ENCODE data around the gene BCAR3.

Gene BCAR3

GRCh38 chr1:93588955-93589354 is 92.7 kb downstream of the BCAR3 start:
- TF ChIP-seq CTCF (IDR thresholded peaks at IDR 0.05) = no peak
- H3K4me3 ChIP-seq (ENCODE audit: low read depth in 1 of 2, low read length in 1 of 2) = no peak overlapping the region
- H3K9me3 ChIP-seq = no peaks in the 10 kb centered on the region
- no peaks in the 10 kb centered on the region for H3K27me3 ChIP-seq
- peaks cover 6 to 12% of the 10 kb centered on the region in 2 experiments for H3K4me1 ChIP-seq (ENCODE audit: control insufficient read depth in 1 of 2, insufficient read depth in 1 of 2, low read depth in 1 of 2, low read length in 1 of 2)
- H3K27ac ChIP-seq = no peak overlapping the region
- H3K36me3 ChIP-seq = no peaks in the 10 kb centered on the region

GRCh38 chr1:93588206-93588605 is 93.4 kb downstream of the BCAR3 start:
- no peak overlapping the region for H3K27ac ChIP-seq
- H3K27me3 ChIP-seq = no peaks in the 10 kb centered on the region
- H3K4me1 ChIP-seq (ENCODE audit: control insufficient read depth in 1 of 2, insufficient read depth in 1 of 2, low read depth in 1 of 2, low read length in 1 of 2) = peaks cover 6 to 12% of the 10 kb centered on the region in 2 experiments
- H3K9me3 ChIP-seq = no peaks in the 10 kb centered on the region
- no peaks in the 10 kb centered on the region for H3K36me3 ChIP-seq
- H3K4me3 ChIP-seq (ENCODE audit: low read depth in 1 of 2, low read length in 1 of 2) = no peak overlapping the region
- TF ChIP-seq CTCF (IDR thresholded peaks at IDR 0.05) = no peak

- H3K27ac ChIP-seq = no peak overlapping the region
- peaks cover 6 to 12% of the 10 kb centered on the region in 2 experiments for H3K4me1 ChIP-seq (ENCODE audit: control insufficient read depth in 1 of 2, insufficient read depth in 1 of 2, low read depth in 1 of 2, low read length in 1 of 2)
- no peaks in the 10 kb centered on the region for H3K9me3 ChIP-seq
- no peaks in the 10 kb centered on the region for H3K36me3 ChIP-seq
- H3K4me3 ChIP-seq (ENCODE audit: low read depth in 1 of 2, low read length in 1 of 2) = no peak overlapping the region
- no peak for TF ChIP-seq CTCF (IDR thresholded peaks at IDR 0.05)
- no peaks in the 10 kb centered on the region for H3K27me3 ChIP-seq
These were observed 94.3 kb downstream of the BCAR3 start for GRCh38 chr1:93587354-93587753.

- Histone ChIP-seq H3K27me3 (no peaks in the 10 kb centered on the region), H3K4me1 (ENCODE audit: control insufficient read depth in 1 of 2, insufficient read depth in 1 of 2, low read depth in 1 of 2, low read length in 1 of 2) (peaks cover 0 to 3% of the 10 kb centered on the region in 2 experiments), H3K27ac (no peak overlapping the region), H3K36me3 (no peaks in the 10 kb centered on the region), H3K9me3 (no peaks in the 10 kb centered on the region), H3K4me3 (ENCODE audit: low read depth in 1 of 2, low read length in 1 of 2) (no peak overlapping the region)
- no peak for TF ChIP-seq CTCF (IDR thresholded peaks at IDR 0.05)
These were observed 96.3 kb downstream of the BCAR3 start for GRCh38 chr1:93585059-93585966.

GRCh38 chr1:93584261-93585003 is 97.2 kb downstream of the BCAR3 start:
- Histone ChIP-seq H3K36me3 (no peaks in the 10 kb centered on the region), H3K4me1 (ENCODE audit: control insufficient read depth in 1 of 2, insufficient read depth in 1 of 2, low read depth in 1 of 2, low read length in 1 of 2) (peaks cover 0 to under 1% of the 10 kb centered on the region in 2 experiments), H3K27me3 (no peaks in the 10 kb centered on the region), H3K27ac (no peak overlapping the region), H3K4me3 (ENCODE audit: low read depth in 1 of 2, low read length in 1 of 2) (no peak overlapping the region), H3K9me3 (no peaks in the 10 kb centered on the region)
- TF ChIP-seq CTCF (IDR thresholded peaks at IDR 0.05) = no peak

All from neutrophil (primary cell).